Adipocyte (in vitro differentiated cells): ENCODE results near the gene PRKCB.

Experiments used
- DNase-seq: peaks from one replicate; pipeline ENCODE4 v3.0.0-alpha.2; 2015; ENCODE audit warnings: low read depth
- H3K27me3 ChIP-seq: replicated peaks from 2 replicates; pipeline ENCODE4 v1.7.0; 2013; ENCODE audit warnings: mild to moderate bottlenecking, low read length, moderate library complexity; ENCODE audit not compliant: control insufficient read depth, insufficient read depth
- H3K36me3 ChIP-seq: 2 replicates; pipeline ENCODE4 v1.7.0; 2013; ENCODE audit warnings: low read length, mild to moderate bottlenecking, moderate library complexity; ENCODE audit not compliant: control insufficient read depth, insufficient read depth, severe bottlenecking
- H3K4me1 ChIP-seq: 2 replicates; pipeline ENCODE4 v1.7.0; 2013; ENCODE audit warnings: mild to moderate bottlenecking, low read length, moderate library complexity; ENCODE audit not compliant: control insufficient read depth, insufficient read depth
- H3K4me3 ChIP-seq: 2 replicates; pipeline ENCODE4 v1.7.0; 2013; ENCODE audit warnings: mild to moderate bottlenecking, low read length, moderate library complexity
- H3K9ac ChIP-seq: 2 replicates; pipeline ENCODE4 v1.7.0; 2013; ENCODE audit warnings: mild to moderate bottlenecking, low read length, moderate library complexity
- H3K9me3 ChIP-seq: 2 replicates; pipeline ENCODE4 v1.7.0; 2013; ENCODE audit warnings: mild to moderate bottlenecking, low read length, moderate library complexity; ENCODE audit not compliant: control insufficient read depth

The PRKCB gene

DNA sequence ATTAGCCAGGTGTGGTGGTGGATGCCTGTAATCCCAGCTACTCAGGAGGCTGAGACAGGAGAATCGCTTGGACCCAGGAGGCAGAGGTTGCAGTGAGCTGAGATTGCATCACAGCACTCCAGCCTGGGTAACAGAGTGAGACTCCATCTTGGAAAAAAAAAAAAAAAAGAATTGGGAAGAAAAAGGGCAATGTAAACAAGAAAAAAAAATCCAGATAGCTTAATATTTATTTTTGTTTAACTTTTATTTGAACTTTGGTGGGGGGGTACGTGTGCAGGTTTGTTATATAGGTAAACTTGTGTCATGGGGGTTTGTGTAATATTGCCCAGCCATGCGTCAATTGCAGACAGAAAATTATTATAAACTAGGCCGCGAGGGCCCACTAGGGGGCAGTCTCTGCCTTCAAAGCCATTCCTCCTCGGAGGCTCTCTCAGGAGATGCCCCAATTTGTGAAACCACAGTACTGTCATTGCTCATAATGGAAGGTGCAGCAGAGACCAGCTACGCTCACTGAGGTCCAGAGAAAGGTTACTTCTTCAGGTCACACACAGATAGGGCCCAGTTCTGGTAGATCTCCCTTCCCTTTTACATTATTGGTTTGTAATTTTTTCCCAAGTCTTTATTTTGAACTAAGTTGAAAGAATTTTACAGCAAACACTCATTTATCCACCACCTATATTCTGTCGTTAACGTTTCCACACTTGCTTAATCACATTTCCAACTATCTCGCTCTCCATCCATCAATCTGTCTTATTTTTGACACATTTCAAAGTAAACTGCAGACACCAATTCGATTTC lies 206.2 kb downstream of the PRKCB start:
- H3K9me3 ChIP-seq = peaks cover 4% of the 10 kb centered on the region
- peak; percentile 78 for DNase-seq

GRCh38 chr16:24044467-24044866 lies 208.7 kb downstream of the PRKCB start:
- H3K27me3 ChIP-seq = peaks cover 38% of the 10 kb centered on the region
- H3K4me1 ChIP-seq = no peaks in the 10 kb centered on the region
- H3K9ac ChIP-seq = no peak overlapping the region
- H3K36me3 ChIP-seq = no peaks in the 10 kb centered on the region
- DNase-seq = no peak
- no peaks in the 10 kb centered on the region for H3K9me3 ChIP-seq
- no peak overlapping the region for H3K4me3 ChIP-seq

More for the DNA sequence above, 206.2 kb downstream of the PRKCB start:
- no peak overlapping the region for H3K9ac ChIP-seq
- no peaks in the 10 kb centered on the region for H3K36me3 ChIP-seq
- no peaks in the 10 kb centered on the region for H3K4me1 ChIP-seq
- peaks cover 37% of the 10 kb centered on the region for H3K27me3 ChIP-seq
- no peak overlapping the region for H3K4me3 ChIP-seq

GRCh38 chr16:24045641-24046040 lies 209.9 kb downstream of the PRKCB start:
- no peaks in the 10 kb centered on the region for H3K9me3 ChIP-seq
- H3K36me3 ChIP-seq = no peaks in the 10 kb centered on the region
- H3K9ac ChIP-seq = no peak overlapping the region
- no peak for DNase-seq
- no peaks in the 10 kb centered on the region for H3K4me1 ChIP-seq
- H3K27me3 ChIP-seq = peaks cover 38% of the 10 kb centered on the region
- H3K4me3 ChIP-seq = no peak overlapping the region

- Histone ChIP-seq H3K4me1 (no peaks in the 10 kb centered on the region), H3K9me3 (no peaks in the 10 kb centered on the region), H3K36me3 (no peaks in the 10 kb centered on the region), H3K9ac (no peak overlapping the region), H3K4me3 (no peak overlapping the region), H3K27me3 (peaks cover 42% of the 10 kb centered on the region)
- DNase-seq = no peak
Measured at GRCh38 chr16:24046442-24046841, 210.7 kb downstream of the PRKCB start.

DNA sequence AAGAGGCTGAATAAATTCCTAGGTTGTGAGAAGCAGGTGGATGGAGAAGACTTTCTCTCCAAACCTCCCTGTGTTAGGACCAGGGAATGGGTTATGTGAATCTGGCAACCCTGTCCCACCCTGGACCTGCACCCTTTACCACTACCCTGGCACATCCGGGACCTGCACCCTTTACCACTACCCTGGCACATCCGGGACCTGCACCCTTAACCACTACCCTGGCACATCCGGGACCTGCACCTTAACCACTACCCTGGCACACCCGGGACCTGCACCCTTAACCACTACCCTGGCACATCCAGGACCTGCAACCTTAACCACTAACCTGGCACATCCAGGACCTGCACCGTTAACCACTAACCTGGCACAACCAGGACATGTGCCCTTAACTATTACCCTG lies 213.3 kb downstream of the PRKCB start:
- H3K27me3 ChIP-seq = peaks cover 35% of the 10 kb centered on the region
- no peak overlapping the region for H3K9ac ChIP-seq
- H3K4me1 ChIP-seq = no peaks in the 10 kb centered on the region
- no peak for DNase-seq
- no peaks in the 10 kb centered on the region for H3K36me3 ChIP-seq
- H3K4me3 ChIP-seq = no peak overlapping the region
- no peaks in the 10 kb centered on the region for H3K9me3 ChIP-seq

DNA sequence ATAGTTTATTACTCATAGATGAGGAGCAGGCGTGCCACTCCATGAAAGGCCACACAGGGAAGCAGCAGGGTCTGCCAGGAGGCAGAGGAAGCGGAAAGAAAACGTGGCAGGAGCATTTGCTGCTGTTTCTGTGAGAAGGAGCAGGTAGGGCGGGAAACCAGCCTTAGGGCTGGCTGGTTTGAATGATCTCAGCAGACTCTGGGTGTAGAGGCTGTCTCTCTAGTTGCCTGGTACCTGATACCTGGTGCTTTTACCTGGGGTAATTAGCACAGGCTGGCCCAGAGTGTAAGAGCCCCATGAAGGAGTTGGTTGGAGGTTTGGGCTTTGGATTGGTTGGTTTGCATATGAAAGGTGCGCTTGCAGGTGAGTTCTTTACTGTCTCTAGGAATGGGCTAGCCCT lies 215.3 kb downstream of the PRKCB start:
- no peak for DNase-seq
- Histone ChIP-seq H3K4me1 (no peaks in the 10 kb centered on the region), H3K9me3 (no peaks in the 10 kb centered on the region), H3K9ac (no peak overlapping the region), H3K4me3 (no peak overlapping the region), H3K27me3 (peaks cover 43% of the 10 kb centered on the region), H3K36me3 (no peaks in the 10 kb centered on the region)

- H3K9me3 ChIP-seq = peaks cover 5% of the 10 kb centered on the region
- no peak overlapping the region for H3K9ac ChIP-seq
- no peak overlapping the region for H3K4me3 ChIP-seq
- DNase-seq = no peak
- no peaks in the 10 kb centered on the region for H3K36me3 ChIP-seq
- no peaks in the 10 kb centered on the region for H3K4me1 ChIP-seq
- peaks cover 54% of the 10 kb centered on the region for H3K27me3 ChIP-seq
Measured at GRCh38 chr16:24052329-24053098, 216.7 kb downstream of the PRKCB start.

DNA sequence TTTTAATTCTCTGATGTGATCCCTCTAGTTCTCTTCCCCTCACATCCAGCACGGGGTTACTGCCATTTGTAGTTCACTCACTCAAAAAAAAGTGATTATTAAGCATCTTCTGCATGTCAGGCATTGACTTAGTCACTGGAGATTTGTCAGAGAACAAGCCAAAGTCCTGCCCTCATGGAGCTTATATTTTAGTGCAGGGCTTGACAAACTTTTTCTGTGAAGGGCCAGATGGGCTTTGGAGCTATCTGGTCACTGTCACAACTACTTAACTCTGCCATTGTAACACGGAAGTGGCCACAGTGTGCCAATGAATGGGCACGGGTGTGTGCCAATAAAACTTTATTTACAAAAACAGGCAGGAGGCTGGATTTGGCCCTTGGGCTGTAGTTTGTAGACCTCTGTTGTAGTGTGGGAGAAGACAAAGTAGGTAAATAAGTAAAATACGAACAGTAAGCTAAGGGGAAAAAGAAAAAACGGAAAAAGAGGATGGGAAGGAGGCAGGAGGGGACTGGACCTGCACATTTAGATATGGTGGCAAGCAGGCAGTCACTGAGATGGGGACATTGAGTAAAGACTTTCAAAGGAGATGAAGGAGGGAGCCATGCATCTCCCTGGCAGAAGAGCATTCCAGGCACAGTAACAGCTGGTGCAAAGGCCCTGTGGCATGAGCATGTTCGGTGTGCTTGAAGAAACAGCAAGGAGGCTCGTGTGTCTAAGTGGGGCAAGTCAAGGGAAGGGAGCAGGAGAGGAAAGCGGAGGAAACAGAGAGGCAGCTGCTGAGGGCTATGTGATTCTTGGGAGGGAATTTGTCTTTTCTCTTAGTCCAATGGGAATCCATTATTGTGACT lies 217.5 kb downstream of the PRKCB start:
- Histone ChIP-seq H3K27me3 (peaks cover 49% of the 10 kb centered on the region), H3K4me3 (no peak overlapping the region), H3K9me3 (peaks cover 5% of the 10 kb centered on the region), H3K4me1 (no peaks in the 10 kb centered on the region), H3K36me3 (no peaks in the 10 kb centered on the region), H3K9ac (no peak overlapping the region)
- DNase-seq = no peak

GRCh38 chr16:24054741-24055491 lies 219.1 kb downstream of the PRKCB start:
- Histone ChIP-seq H3K4me1 (no peaks in the 10 kb centered on the region), H3K4me3 (no peak overlapping the region), H3K9me3 (peaks cover 5% of the 10 kb centered on the region), H3K27me3 (peaks cover 45% of the 10 kb centered on the region), H3K9ac (no peak overlapping the region), H3K36me3 (no peaks in the 10 kb centered on the region)
- no peak for DNase-seq

DNA sequence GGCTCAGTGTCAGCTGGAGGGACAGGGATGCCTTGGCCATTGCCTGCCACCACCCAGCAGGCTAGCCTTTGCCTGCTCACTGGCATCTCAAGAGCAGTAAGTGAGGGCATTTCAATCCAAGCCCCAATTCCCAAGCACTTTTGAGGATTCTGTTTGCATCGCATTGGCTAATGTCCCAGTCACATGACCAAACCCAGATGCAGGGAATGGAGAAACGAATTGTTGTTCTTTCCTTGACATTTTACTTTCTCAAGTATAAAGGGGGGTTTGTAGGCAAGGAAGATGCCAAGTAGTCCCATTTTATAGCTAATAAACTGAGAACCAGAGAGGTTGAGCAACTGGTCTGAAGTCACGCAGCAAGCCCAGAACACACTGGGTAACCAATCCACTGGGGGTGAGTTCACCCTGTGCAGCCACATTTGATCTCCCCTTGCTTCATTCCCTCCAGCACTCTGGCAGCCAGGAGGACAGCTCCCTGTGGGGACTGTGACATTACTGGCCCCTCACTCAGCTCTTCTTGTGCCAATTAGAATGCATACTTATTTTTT lies 226.6 kb downstream of the PRKCB start:
- H3K4me3 ChIP-seq = no peak overlapping the region
- no peaks in the 10 kb centered on the region for H3K4me1 ChIP-seq
- H3K9ac ChIP-seq = no peak overlapping the region
- peaks cover 7% of the 10 kb centered on the region for H3K27me3 ChIP-seq
- DNase-seq = no peak
- H3K36me3 ChIP-seq = no peaks in the 10 kb centered on the region
- H3K9me3 ChIP-seq = peaks cover 10% of the 10 kb centered on the region
